HG03196 (cell line): ENCODE data around the gene PSG4.
"Not testable (repeated sequence)": the region's sequence is repeated elsewhere in the genome, so short reads cannot be mapped to it uniquely, and the experiment has no call there.

ENCODE experiments used
- ATAC-seq: cut with Tn5 transposase; IDR thresholded peaks from one replicate; pipeline ENCODE4 v1.9.1; 2021; ENCODE audit not compliant: unreplicated experiment

The PSG4 gene

DNA sequence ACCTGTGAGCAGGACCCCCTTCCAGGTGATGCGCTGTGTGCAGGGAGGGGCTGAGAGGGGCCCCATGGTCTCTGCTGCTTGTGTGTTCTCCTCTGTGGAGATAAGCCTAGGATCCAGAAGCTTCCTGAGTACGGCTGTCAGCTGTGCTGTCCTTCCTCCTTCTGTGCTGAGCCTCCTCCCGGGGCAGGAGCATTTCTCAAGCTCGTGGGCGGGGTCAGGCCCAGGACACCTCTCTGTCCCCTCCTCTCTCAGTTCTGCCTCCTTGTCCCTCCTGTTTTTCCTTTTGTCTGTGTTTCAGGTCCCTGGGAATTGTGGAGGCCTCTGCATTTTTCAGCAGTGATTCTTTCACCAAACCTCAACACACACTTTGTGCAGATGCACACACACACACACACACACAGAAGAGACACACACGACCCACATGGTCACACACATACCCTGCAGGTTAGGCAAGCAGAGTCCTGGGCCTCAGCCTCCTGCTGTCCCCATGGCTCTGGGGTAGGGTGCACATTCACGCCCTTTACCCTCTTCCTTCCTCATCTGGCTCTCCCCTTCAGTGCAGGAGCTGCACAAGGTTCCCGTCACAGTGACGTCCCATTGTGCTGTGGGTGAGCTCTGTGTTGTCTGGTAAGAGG lies at the start of gene PSG4:
Gene PSG4, minus strand, starts transcription at position 168 of the 635 bp plus-strand sequence. Its CDS starts 102 bp downstream, at position 66.
- not testable (repeated sequence) for ATAC-seq

DNA sequence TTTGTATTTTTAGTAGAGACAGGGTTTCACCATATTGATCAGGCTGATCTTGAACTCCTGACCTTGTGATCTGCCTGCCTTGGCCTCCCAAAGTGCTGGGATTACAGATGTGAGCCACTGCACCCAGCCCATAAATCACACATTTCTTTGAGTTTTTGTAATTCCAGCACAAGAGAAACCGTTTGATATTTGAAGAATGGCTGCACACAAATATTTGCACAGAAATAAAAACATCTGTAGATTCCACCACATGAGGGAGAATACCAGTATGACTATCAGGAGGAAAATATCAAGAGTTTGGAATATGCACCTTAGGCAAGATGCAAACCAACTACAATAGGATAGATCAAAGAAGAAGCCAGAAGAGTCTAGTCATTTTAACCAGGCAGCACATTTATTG lies 46.0 kb upstream of the PSG4 start:
- not testable (repeated sequence) for ATAC-seq

DNA sequence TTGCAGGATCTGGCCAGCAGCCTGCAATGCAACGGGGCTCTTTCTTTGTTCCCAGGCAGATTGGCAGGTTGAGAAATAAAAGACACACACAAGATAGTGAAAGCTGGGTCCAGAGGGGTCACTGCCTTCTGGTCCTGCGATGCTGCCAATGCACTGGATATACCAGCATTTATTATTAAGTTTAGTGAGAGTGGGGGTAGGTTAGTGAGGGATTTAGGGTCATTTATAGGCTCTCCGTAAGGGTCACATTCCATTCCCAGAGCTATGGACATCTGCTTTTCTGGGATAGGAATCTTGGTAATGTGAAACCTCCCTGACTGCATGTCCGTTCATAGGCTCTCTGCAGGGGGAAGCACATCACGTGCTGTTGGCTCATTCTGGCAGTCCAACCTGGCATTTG lies 44.9 kb upstream of the PSG4 start:
- not testable (repeated sequence) for ATAC-seq

DNA sequence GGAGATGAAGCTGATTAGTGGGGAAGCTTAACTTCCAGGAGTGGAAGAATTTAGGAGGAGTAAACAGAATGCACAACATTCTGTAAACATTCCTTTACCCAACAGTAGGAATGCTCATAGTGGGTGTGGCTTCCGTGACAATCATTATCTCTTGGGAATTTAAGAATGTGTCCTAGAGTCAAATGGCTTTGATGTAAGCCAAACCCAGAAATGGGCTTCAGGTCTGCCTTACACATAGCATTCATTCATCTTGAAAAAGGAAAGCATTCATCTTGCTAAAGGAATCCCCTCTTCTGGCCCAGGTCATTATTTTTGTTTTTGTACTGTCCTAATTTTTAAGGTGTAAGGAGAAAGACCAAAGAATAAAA lies 43.2 kb upstream of the PSG4 start:
- ATAC-seq = not testable (repeated sequence)

DNA sequence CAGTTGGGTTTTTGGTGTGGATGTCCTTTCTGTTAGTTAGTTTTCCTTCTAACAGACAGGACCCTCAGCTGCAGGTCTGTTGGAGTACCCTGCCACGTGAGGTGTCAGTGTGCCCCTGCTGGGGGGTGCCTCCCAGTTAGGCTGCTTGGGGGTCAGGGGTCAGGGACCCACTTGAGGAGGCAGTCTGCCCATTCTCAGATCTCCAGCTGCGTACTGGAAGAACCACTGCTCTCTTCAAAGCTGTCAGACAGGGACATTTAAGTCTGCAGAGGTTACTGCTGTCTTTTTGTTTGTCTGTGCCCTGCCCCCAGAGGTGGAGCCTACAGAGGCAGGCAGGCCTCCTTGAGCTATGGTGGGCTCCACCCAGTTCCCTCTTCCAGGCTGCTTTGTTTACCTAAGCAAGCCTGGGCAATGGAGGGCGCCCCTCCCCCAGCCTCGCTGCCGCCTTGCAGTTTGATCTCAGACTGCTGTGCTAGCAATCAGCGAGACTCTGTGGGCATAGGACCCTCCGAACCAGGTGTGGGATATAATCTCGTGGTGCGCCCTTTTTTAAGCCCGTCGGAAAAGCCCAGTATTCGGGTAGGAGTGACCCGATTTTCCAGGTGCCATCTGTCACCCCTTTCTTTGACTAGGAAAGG lies 41.9 kb upstream of the PSG4 start:
- ATAC-seq = not testable (repeated sequence)

DNA sequence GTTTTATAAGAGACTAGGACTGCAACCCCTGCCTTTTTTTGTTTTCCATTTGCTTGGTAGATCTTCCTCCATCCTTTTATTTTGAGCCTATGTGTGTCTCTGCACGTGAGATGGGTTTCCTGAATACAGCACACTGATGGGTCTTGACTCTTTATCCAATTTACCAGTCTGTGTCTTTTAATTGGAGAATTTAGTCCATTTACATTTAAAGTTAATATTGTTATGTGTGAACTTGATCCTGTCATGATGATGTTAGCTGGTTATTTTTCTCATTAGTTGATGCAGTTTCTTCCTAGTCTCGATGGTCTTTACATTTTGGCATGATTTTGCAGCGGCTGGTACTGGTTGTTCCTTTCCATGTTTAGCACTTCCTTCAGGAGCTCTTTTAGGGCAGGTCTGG lies 40.4 kb upstream of the PSG4 start:
- ATAC-seq = not testable (repeated sequence)

DNA sequence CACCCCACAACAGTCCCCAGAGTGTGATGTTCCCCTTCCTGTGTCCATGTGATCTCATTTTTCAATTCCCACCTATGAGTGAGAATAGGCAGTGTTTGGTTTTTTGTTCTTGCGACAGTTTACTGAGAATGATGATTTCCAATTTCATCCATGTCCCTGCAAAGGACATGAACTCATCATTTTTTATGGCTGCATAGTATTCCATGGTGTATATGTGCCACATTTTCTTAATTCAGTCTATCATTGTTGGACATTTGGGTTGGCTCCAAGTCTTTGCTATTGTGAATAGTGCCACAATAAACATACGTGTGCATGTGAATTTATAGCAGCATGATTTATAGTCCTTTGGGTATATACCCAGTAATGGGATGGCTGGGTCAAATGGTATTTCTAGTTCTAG lies 36.8 kb upstream of the PSG4 start:
- ATAC-seq = not testable (repeated sequence)

DNA sequence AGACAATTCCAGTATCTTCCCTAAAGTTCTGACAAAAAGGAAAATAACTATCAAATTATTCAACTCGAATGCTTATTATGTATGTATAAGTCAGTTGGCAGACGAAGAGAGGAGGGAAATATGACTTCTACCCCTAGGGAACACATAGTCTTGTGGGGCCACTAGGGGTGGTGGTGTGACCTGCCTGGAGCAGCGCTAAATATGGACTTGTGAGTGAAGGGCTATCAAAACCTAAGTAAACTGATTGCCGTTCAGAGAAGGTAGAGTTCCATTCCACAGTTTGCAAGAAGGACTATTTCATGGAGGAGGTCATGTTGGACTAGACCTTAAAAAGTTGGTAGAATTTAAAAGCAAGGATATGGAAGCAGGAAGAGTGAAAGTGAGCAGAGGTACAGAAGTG lies 32.8 kb upstream of the PSG4 start:
- ATAC-seq = not testable (repeated sequence)

DNA sequence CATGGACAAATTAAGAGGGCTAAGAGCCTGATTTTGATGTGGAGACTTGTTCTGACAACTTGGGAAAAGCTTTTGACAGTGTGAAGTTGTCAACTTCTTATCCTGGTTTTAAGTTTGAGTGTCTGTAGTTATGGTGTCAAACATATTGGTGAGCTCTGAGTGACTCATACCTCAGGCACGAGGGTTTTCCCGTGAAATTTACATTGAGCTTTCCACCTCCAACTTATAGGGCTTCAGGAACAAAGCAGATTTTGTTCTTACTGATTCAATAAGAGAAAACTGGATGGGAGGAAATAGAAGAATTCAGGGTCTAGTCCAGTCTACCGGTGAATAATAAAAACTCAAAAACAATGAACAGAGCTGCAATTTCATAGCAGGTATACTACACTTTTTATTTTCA lies 30.2 kb upstream of the PSG4 start:
- not testable (repeated sequence) for ATAC-seq

DNA sequence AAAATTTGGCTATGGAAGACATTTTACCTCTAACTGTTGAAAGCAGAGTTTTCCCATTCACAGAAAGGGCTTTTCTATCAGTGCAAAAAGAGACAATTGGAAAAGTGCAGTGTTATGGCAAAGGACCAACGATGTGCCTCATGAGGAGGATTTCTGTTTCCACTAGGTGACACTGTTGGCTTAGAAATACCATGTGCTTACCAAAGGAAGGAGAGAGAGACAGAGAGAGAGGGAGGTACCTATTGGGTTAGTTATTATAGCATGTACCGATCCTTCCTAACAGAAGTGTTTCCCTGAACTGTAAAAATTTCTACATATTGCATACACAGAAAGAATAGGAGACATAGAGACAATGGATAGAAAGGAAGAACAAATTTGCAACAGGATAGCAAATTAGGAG lies 23.9 kb upstream of the PSG4 start:
- no peak for ATAC-seq

DNA sequence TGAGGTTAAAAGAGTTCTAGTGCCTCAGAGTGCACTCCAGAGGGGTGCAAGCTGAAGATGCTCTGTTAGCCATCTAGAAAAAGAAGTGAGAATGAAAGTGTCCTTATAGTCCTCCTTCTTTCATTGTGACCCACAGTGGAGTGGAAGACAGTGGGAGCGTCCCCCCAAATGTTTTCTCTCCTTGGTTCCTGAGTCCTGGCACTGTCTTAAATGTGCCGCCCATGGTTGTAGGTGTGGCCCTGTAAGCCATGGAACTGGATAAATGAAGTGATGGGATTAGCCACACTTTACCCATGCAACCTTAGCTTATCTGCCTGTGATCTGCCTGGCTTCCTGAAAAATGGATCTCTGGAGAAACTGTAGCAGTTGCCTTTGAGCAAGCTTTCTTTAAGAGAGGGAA lies 23.3 kb upstream of the PSG4 start:
- not testable (repeated sequence) for ATAC-seq

DNA sequence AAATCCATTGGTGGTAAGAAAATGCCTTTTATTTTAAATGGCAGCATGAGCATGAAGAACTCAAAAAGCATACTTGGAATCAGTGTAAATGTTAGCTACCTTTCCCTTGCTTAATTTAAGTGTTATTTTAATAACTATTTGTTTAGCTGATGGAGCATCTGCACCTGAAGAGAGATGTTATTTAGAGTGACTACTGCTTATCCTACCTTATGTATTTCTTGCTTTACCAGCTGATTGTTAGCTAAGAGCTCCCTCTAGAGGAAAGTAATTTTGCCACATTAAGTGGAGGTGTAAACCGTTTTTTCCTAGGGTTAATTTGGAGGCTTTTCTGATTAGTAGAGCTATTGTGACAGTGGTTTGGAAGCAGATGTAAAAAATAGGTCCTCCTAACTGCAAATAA lies 21.5 kb upstream of the PSG4 start:
- not testable (repeated sequence) for ATAC-seq

DNA sequence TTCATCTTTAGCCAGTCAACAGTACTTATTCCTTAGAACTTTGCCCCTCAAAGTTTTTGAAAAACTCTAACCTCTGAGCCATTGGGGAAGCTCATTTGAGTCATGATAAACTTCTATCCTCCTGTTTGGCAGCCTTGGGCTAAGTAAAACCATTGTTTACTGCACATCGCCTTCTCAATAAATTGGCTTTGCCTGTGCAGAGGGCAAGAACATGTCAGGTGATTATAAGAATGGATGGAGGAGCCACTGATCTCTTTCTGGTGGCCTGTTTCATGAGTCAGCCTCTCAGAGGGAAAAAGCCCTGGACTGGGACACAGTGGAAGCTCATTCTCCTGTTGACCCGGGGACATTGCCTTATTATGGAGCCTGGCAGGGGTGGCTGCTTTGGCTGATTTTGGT lies 19.4 kb upstream of the PSG4 start:
- no peak for ATAC-seq

DNA sequence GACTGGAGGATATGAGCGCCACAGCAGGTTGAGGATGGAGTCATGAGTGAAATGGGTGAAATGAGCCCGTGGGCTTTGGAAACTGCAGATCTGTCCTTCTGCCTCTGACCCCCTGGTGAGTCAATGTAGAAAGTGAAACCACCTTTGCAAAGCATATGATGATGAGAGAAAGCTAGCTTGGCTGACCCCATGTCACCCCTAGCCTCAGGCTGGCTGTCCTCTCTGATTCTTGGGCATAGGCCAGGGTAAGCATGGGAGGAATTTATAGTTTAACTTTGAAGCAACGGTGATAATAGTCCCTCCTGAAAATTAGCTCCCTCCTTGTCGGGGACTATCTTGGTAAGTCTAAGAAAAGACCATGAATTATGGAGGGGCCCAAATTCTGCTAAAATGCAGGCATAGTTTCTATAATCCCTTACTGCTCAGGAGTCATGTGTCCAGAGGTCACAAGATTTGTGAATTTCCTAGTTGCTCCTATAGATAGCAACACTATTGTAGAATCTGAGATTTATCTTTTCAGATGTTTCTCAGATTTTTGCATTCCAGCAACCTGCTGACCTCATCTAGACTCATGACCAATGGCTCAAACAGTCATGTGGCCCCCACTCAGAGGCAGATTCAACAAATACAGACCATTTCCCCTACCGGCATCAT lies 18.9 kb upstream of the PSG4 start:
- ATAC-seq = not testable (repeated sequence)

DNA sequence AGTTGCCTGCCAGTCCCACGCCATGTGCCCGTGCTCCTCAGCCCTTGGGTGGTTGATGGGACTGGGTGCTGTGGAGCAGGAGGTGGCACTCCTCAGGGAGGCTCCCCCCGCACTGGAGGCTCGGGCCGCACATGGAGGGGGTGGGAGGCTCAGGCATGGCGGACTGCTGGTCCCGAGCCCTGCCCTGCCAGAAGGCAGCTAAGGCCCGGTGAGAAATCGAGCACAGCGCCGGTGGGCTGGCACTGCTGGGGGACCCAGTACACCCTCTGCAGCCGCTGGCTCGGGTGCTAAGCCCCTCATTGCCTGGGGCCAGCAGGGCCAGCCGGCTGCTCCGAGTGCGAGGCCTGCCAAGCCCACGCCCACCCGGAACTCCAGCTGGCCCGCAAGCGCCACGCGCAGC lies 16.5 kb upstream of the PSG4 start:
- ATAC-seq = not testable (repeated sequence)

DNA sequence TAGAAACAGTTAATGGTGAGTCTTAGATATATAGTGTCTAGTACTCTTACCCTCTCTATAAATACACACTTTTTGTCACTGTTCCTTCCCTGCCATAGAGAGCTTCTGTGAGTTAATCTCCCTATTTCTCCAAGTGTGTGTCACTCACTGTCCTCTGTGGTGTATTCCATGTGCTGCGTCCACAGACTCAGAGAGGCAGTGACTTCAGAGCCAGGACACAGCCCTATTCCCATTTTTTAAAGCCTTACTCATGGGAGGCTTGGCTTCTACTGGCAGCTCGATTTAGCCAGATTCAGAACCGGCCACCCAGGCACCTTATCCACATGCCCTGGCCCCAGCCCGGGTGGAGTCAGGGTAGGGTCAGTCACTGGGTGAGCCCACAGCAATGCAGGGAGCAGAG lies 13.7 kb upstream of the PSG4 start:
- not testable (repeated sequence) for ATAC-seq

DNA sequence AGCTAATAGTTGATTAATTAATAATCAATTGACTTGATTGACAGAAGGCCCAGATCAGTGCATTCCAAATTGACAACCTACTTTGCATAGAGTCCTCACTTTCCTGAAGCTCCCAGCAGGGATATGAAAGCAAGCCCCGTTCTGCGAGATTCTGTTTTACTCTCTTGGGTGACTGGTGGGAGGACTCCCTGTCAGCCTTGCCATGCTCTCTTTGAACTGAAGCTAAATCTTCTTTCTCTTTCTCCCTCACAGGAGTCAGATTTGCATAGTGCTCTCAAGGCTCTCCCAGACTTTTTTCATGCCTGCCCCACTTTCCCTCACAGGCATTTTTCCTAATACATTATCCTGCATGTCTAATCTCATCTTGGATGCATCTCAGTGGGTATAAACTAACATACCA lies 10.4 kb upstream of the PSG4 start:
- ATAC-seq = not testable (repeated sequence)

DNA sequence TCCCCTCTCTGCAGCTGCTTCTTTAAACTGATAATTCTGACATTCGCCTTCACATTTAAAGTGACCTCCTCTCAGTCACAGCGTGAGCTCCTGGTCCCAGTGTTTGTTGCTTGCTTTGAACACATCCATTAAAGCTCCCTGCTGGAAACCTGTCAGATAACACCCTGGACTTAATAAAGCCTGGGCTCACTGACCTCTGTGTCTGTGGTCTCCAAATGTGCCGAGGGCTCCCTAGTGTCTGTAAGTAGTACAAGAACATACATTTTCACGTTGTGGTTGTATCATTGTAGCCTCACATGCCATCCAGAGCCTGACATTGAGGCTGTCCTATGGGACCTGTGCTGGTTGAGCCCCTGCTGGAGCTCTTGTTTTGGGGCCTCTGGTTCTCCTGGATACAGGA lies 2.6 kb upstream of the PSG4 start:
- no peak for ATAC-seq

DNA sequence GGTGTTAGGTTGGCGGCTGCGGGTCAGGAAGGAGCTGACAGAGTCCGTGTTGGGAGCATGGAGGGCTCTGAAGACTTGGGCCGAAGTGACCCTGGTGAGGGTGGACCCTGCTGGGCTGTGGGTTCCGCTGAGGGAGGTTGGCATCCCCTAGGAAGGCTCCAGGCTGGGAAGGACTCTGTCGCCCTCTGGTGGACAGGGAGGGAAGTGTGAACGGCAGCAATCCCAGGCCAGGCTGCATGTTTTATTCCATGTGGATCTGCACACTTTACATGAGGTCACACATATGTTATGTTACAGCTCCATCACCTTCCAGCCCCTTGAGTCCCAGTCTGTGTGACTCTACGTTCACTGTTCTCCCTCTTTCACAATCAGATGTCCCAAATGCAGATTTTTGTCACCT lies 1.7 kb upstream of the PSG4 start:
- not testable (repeated sequence) for ATAC-seq

DNA sequence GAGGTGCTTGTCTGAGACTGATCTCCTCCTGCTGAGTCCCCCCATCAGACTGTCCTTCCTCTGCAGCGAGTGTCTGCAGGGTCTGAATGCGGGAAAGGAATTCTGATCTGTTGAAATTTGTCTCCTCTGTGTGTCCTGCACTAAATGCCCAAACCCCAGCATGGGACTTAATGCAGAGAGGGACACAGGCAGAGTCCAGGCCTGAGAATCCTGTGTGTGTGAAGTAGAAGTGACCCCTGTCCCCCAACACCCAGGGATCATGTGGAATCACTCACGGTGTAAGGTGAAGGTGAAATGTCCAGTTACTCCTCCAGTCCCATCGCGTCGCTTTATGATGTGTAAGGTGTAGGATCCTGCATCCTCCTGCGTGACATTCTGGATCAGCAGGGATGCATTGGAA lies 1.8 kb downstream of the PSG4 start:
- not testable (repeated sequence) for ATAC-seq

DNA sequence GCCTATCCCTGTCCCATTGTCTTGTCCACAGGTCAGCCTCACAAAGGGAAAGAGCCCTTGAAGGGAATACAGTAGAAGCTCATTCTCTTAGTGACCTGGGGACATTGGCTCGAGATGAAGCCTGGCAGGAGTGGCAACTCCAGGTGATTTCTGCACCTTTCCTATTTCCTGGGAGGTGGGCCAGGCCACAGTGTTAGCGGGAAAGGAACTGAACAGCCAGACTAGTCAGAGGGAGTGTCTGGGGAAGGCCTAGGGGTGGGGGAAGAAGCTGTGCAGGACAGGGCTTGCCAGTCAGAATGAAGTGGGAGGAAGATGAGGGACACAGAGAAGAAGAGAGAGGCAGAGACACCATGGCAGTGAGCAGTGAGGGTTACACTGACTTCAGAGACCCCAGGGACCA lies 3.5 kb downstream of the PSG4 start:
- not testable (repeated sequence) for ATAC-seq

DNA sequence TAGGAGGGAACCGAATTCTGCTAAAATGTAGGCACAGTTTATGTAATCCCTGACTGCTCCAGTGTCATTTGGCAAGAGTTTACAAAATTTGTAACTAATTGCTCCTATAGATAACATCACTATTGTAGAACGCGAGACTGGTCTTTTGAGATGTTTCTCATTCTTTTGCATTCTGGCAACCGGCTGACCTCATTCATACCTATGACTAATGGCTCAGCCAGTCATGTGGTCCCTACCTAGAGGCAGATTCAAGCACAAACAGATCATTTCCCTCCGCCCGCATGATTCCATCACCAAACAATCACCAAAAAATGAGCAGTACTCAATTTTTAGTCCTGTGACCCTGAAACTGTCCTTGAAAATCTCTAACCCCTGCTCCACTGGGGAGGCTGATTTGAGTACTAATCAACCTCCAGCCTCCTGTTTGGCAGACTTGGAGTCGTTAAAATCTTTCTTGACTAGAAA lies 4.1 kb downstream of the PSG4 start:
- not testable (repeated sequence) for ATAC-seq
